B cell (primary cell): Measurements from ENCODE around the gene COL25A1. TPM values are rescaled to one million over a fixed set of nuclear protein-coding genes. Genes with fewer than 3 reads are reported as not detected.

Experiments used
- ATAC-seq: fragments of 200-7000 bp; cut with Tn5 transposase; one replicate; pipeline ENCODE4 v1.10.0; 2021; ENCODE audit warnings: low read depth, mild to moderate bottlenecking, moderate number of reproducible peaks, moderate library complexity
- CTCF ChIA-PET: fragments of 350-600 bp; sonication (Branson Sonifier 250); formaldehyde crosslinking; loops from one replicate; lab custom pipeline; 2021; ENCODE audit warnings: antibody characterized with exemption, inconsistent platforms; lab: Charles Lee
- POLR2A ChIA-PET: fragments of 350-600 bp; sonication (Branson Sonifier 250); formaldehyde crosslinking; loops from one replicate; lab custom pipeline; 2021; ENCODE audit warnings: antibody characterized with exemption; lab: Charles Lee
- DNase-seq: peaks from one replicate; pipeline ENCODE4 v3.0.0; 2013
- H2AFZ ChIP-seq: 2 replicates; pipeline ENCODE4 v1.6.1; 2012; ENCODE audit warnings: mild to moderate bottlenecking, low read depth, low read length; ENCODE audit not compliant: insufficient read depth, poor library complexity, severe bottlenecking
- H3K27ac ChIP-seq, 2 donors: 1 replicate in 1 of 2; 2 replicates in 1 of 2; pipeline ENCODE4 v1.5.1; 2012 to 2013; ENCODE audit warnings: low read length in 2 of 2, mild to moderate bottlenecking in 2 of 2, moderate library complexity in 1 of 2
- H3K27me3 ChIP-seq, 4 experiments: fragments of 200-600 bp in 1 of 4; sonication (generic) in 1 of 4; replicated peaks in 1 of 4; 1 replicate in 2 of 4; 2 replicates in 2 of 4; pipeline versions ENCODE4 v1.6.1 to v1.7.0; 2013 to 2016; ENCODE audit warnings: low read length in 3 of 4, mild to moderate bottlenecking in 2 of 4, mixed read lengths in 1 of 4, moderate library complexity in 1 of 4; ENCODE audit not compliant: insufficient read depth in 4 of 4, control insufficient read depth in 3 of 4; ENCODE audit errors: control extremely low read depth in 1 of 4
- H3K36me3 ChIP-seq, 2 experiments: replicated peaks in 1 of 2; 1 replicate in 1 of 2; 2 replicates in 1 of 2; pipeline versions ENCODE4 v1.6.1 to v1.7.1; 2013; ENCODE audit warnings: low read length in 1 of 2; ENCODE audit not compliant: insufficient read depth in 2 of 2, control insufficient read depth in 1 of 2; ENCODE audit errors: control extremely low read depth in 1 of 2, extremely low read depth in 1 of 2
- H3K4me1 ChIP-seq, 2 donors: fragments of 200-600 bp in 1 of 2; sonication (generic) in 1 of 2; 1 replicate in 1 of 2; 2 replicates in 1 of 2; pipeline versions ENCODE4 v1.5.1 to v1.6.1; 2013 to 2017; ENCODE audit warnings: low read length in 2 of 2; ENCODE audit not compliant: control insufficient read depth in 2 of 2, insufficient read depth in 2 of 2
- H3K4me2 ChIP-seq: replicated peaks from 2 replicates; pipeline ENCODE3; 2012; ENCODE audit warnings: mild to moderate bottlenecking, low read depth, low read length; ENCODE audit not compliant: poor library complexity, severe bottlenecking
- H3K4me3 ChIP-seq, 5 experiments: fragments of 200-600 bp in 1 of 5; sonication (generic) in 1 of 5; 1 replicate in 3 of 5; 2 replicates in 2 of 5; pipeline versions ENCODE4 v1.5.1 to v1.7.0; 2011 to 2016; ENCODE audit warnings: low read length in 4 of 5, mild to moderate bottlenecking in 4 of 5, low read depth in 2 of 5, control low read depth in 1 of 5, moderate library complexity in 1 of 5; ENCODE audit not compliant: insufficient read depth in 1 of 5; ENCODE audit errors: control extremely low read depth in 1 of 5, extremely low read depth in 1 of 5
- H3K79me2 ChIP-seq: fragments of 200-600 bp; sonication (generic); one replicate; pipeline ENCODE4 v1.6.0; 2016; ENCODE audit warnings: low read length; ENCODE audit not compliant: control insufficient read depth, insufficient read depth
- H3K9ac ChIP-seq: fragments of 200-600 bp; sonication (generic); 2 replicates; pipeline ENCODE4 v1.6.1; 2017; ENCODE audit warnings: mild to moderate bottlenecking, low read length, moderate library complexity
- H3K9me3 ChIP-seq, 3 donors: one replicate each; pipeline versions ENCODE4 v1.6.1 to v1.7.1; 2013; ENCODE audit warnings: low read length in 2 of 3; ENCODE audit not compliant: control insufficient read depth in 2 of 3, insufficient read depth in 1 of 3; ENCODE audit errors: control extremely low read depth in 1 of 3
- H4K20me1 ChIP-seq: 2 replicates; pipeline ENCODE4 v1.6.0; 2012; ENCODE audit warnings: mild to moderate bottlenecking, low read length; ENCODE audit not compliant: insufficient read depth, control insufficient read depth, poor library complexity, severe bottlenecking
- H3K27ac Mint-ChIP-seq: one replicate; pipeline ENCODE4 v1.8.0; 2021; ENCODE audit warnings: mixed read lengths
- H3K27me3 Mint-ChIP-seq: one replicate; pipeline ENCODE4 v1.8.0; 2021; ENCODE audit warnings: mixed read lengths
- H3K4me1 Mint-ChIP-seq: one replicate; pipeline ENCODE4 v1.8.0; 2021; ENCODE audit warnings: mixed read lengths
- H3K4me3 Mint-ChIP-seq: one replicate; pipeline ENCODE4 v1.8.0; 2021; ENCODE audit warnings: mixed read lengths
- H3K9me3 Mint-ChIP-seq: one replicate; pipeline ENCODE4 v1.8.0; 2022; ENCODE audit warnings: mixed read lengths; ENCODE audit not compliant: insufficient read depth
- EZH2 ChIP-seq: IDR thresholded peaks from 2 replicates; pipeline ENCODE4 v1.6.1; 2012; ENCODE audit warnings: borderline replicate concordance, low read depth, mild to moderate bottlenecking, moderate library complexity, low read length; ENCODE audit not compliant: insufficient read depth, poor library complexity, severe bottlenecking
- WGBS: methylation state at CpG from one replicate; pipeline ENCODE4 v1.1.5; 2013; ENCODE audit warnings: missing lambda C conversion rate; ENCODE audit not compliant: insufficient coverage; 5-methylcytosine and 5-hydroxymethylcytosine counted together
- intact Hi-C: fragments of 100-400 bp; cut with micrococcal nuclease; formaldehyde crosslinking; loops from one replicate; pipeline ENCODE4 v1.10.0; 2022
- polyA plus RNA-seq: library from polyadenylated mRNA; depleted of rRNA; stranded (reverse); fragments of >200 nt; gene quantifications from 2 replicates; pipeline ENCODE4 v1.2.3, GENCODE V29; 2012
- total RNA-seq, 2 donors: library from RNA; stranded (reverse); fragments of 120-200 nt in 1 of 2; gene quantifications; 1 replicate in 1 of 2; 2 replicates in 1 of 2; pipeline versions ENCODE4 v1.2.3 to v1.2.4, GENCODE V29; 2013 to 2022
- TF ChIP-seq, protein P1 (sequence below): fragments of 200-600 bp; IDR thresholded peaks from one replicate; pipeline ENCODE4 v1.8.0; 2022; ENCODE audit warnings: antibody characterized with exemption, mild to moderate bottlenecking

The COL25A1 gene
- total and polyA plus RNA-seq, 2 donors (not counting 1 experiment from before 2014, with no cell fraction given) = not detected

- intact Hi-C loops = no loop called here
- no peaks in the 10 kb centered on the region for H3K9me3 ChIP-seq
- H3K9ac ChIP-seq = no peak overlapping the region
- H4K20me1 ChIP-seq = no peaks in the 10 kb centered on the region
- ChIA-PET POLR2A (no interaction called here), CTCF (no interaction called here)
- no peaks in the 10 kb centered on the region for H3K4me1 ChIP-seq
- H3K4me1 Mint-ChIP-seq = no peaks in the 10 kb centered on the region
- H2AFZ ChIP-seq = no peak overlapping the region
- H3K4me3 ChIP-seq = no peak overlapping the region
- H3K27ac Mint-ChIP-seq = no peak overlapping the region
- H3K4me2 ChIP-seq = no peak overlapping the region
- H3K27me3 ChIP-seq = no peaks in the 10 kb centered on the region
- DNase-seq (no peak), ATAC-seq (no peak)
- H3K27ac ChIP-seq = no peak overlapping the region
- peaks cover 9% of the 10 kb centered on the region for H3K27me3 Mint-ChIP-seq
- no peak overlapping the region for H3K4me3 Mint-ChIP-seq
- H3K36me3 ChIP-seq = no peaks in the 10 kb centered on the region
- H3K79me2 ChIP-seq = no peaks in the 10 kb centered on the region
- no CpG with 5 or more reads among the region's 1 CpG for WGBS
- TF ChIP-seq, protein P1, sequence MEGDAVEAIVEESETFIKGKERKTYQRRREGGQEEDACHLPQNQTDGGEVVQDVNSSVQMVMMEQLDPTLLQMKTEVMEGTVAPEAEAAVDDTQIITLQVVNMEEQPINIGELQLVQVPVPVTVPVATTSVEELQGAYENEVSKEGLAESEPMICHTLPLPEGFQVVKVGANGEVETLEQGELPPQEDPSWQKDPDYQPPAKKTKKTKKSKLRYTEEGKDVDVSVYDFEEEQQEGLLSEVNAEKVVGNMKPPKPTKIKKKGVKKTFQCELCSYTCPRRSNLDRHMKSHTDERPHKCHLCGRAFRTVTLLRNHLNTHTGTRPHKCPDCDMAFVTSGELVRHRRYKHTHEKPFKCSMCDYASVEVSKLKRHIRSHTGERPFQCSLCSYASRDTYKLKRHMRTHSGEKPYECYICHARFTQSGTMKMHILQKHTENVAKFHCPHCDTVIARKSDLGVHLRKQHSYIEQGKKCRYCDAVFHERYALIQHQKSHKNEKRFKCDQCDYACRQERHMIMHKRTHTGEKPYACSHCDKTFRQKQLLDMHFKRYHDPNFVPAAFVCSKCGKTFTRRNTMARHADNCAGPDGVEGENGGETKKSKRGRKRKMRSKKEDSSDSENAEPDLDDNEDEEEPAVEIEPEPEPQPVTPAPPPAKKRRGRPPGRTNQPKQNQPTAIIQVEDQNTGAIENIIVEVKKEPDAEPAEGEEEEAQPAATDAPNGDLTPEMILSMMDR = no peak
- no peak for TF ChIP-seq EZH2
- H3K9me3 Mint-ChIP-seq = no peaks in the 10 kb centered on the region
Observed at GRCh38 chr4:108888769-108889168, 413.7 kb downstream of the COL25A1 start.

DNA sequence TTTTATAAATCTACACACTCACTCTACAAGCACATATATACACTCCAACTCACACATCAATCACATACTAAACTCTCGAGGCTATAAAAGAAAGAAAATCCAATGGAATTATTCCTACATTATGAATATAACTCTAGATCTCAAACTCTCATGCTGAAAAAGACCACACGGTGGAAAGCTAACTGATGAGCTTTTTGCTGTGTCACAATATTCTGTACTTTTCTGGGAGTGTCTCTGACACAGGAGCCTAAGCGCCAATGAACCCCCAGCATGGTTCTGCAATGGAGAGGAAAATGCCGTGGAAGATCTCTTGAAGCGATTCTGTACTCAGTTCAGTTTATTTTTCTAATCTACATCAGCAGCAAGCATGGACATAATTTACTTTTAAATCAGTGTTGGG lies 415.4 kb downstream of the COL25A1 start:
- Histone ChIP-seq H2AFZ (no peak overlapping the region), H3K79me2 (no peaks in the 10 kb centered on the region), H3K36me3 (no peaks in the 10 kb centered on the region), H3K4me2 (no peak overlapping the region), H3K4me1 (no peaks in the 10 kb centered on the region), H3K27ac (no peak overlapping the region), H3K27me3 (no peaks in the 10 kb centered on the region), H3K9me3 (no peaks in the 10 kb centered on the region), H4K20me1 (no peaks in the 10 kb centered on the region), H3K9ac (no peak overlapping the region), H3K4me3 (no peak overlapping the region)
- H3K4me3 Mint-ChIP-seq = no peak overlapping the region
- H3K27me3 Mint-ChIP-seq = peaks cover 9% of the 10 kb centered on the region
- H3K9me3 Mint-ChIP-seq = no peaks in the 10 kb centered on the region
- H3K27ac Mint-ChIP-seq = no peak overlapping the region
- intact Hi-C loops = no loop called here
- CTCF ChIA-PET = no interaction called here
- TF ChIP-seq, protein P1 = no peak
- no peak for TF ChIP-seq EZH2
- no peak for ATAC-seq
- WGBS = no CpG with 5 or more reads among the region's 5 CpGs
- POLR2A ChIA-PET = no interaction called here
- no peak for DNase-seq
- H3K4me1 Mint-ChIP-seq = no peaks in the 10 kb centered on the region
